Pulmonary artery endothelial cell (primary cell): ENCODE measurements around the gene APOBEC3G. TPM values are rescaled to one million over a fixed set of nuclear protein-coding genes. Genes with fewer than 3 reads are reported as not detected.

ENCODE experiments used
- total RNA-seq: library from RNA; depleted of rRNA; stranded (reverse); fragments of >200 nt; gene quantifications from 2 replicates; pipeline ENCODE4 v1.2.3, GENCODE V29; 2014

The APOBEC3G gene
- total RNA-seq, 1 donor from 2014 or later, result 4.6 TPM

Other genes starting within 250 kb of the APOBEC3G start
- gene NPTXR, start 233.2 kb upstream of the APOBEC3G start, total RNA-seq, result 0.13 and 0.32 TPM in 2 replicates
- gene CBX6, start 205.1 kb upstream of the APOBEC3G start, total RNA-seq, result 42.1 and 46.1 TPM in 2 replicates
- gene APOBEC3A, start 119.7 kb upstream of the APOBEC3G start, total RNA-seq, result not detected in 2 replicates
- gene APOBEC3B, start 94.9 kb upstream of the APOBEC3G start, total RNA-seq, result 2.4 and 4.2 TPM in 2 replicates
- gene APOBEC3C, start 63.0 kb upstream of the APOBEC3G start, total RNA-seq, result 6.6 and 7.8 TPM in 2 replicates
- 0.86 and 1.9 TPM in 2 replicates for gene APOBEC3D, start 56.1 kb upstream of the APOBEC3G start, total RNA-seq
- gene APOBEC3F, start 36.4 kb upstream of the APOBEC3G start, total RNA-seq, result 5.1 and 5.6 TPM in 2 replicates
- 0.26 TPM in 1 of 2 replicates, not detected in the other for gene APOBEC3H, start 20.0 kb downstream of the APOBEC3G start, total RNA-seq
- 2.7 and 4.0 TPM in 2 replicates for gene CBX7, start 75.4 kb downstream of the APOBEC3G start, total RNA-seq
- gene PDGFB, start 167.7 kb downstream of the APOBEC3G start, total RNA-seq, result 53.3 and 69.0 TPM in 2 replicates
- gene RPL3, start 242.3 kb downstream of the APOBEC3G start, total RNA-seq, result 3,448 and 4,770 TPM in 2 replicates